Gastroesophageal sphincter (tissue), 4 donors: ENCODE results near the gene TEDC2. TPM values are rescaled to one million over a fixed set of nuclear protein-coding genes. Genes with fewer than 3 reads are reported as not detected.
"Not testable (repeated sequence)": the region's sequence is repeated elsewhere in the genome, so short reads cannot be mapped to it uniquely, and the experiment has no call there.

Experiments used
- ATAC-seq: fragments of 150-250 bp; one replicate; pipeline ENCODE4 v1.9.1; 2016; ENCODE audit warnings: mild to moderate bottlenecking, moderate library complexity
- H3K27ac ChIP-seq, 4 donors: fragments of 200-600 bp; sonication (generic) in 3 of 4; 1 replicate in 3 of 4; 2 replicates in 1 of 4; pipeline ENCODE4 v1.5.1; 2016 to 2019
- H3K27me3 ChIP-seq: fragments of 200-600 bp; sonication (generic); one replicate; pipeline ENCODE4 v1.5.1; 2019
- H3K36me3 ChIP-seq, 2 donors: fragments of 200-600 bp; sonication (generic); one replicate each; pipeline ENCODE4 v1.5.1; 2019; ENCODE audit warnings: control low read depth in 1 of 2
- H3K4me1 ChIP-seq, 3 donors: fragments of 200-600 bp; sonication (generic); 1 replicate in 2 of 3; 2 replicates in 1 of 3; pipeline ENCODE4 v1.5.1; 2016 to 2019; ENCODE audit warnings: control low read depth in 2 of 3
- H3K4me3 ChIP-seq, 2 donors: fragments of 200-600 bp; sonication (generic); one replicate each; pipeline ENCODE4 v1.5.1; 2019; ENCODE audit warnings: mild to moderate bottlenecking in 1 of 2, moderate library complexity in 1 of 2
- H3K9me3 ChIP-seq, 3 donors: fragments of 200-600 bp; sonication (generic); one replicate each; pipeline ENCODE4 v1.5.1; 2017 to 2019; ENCODE audit warnings: control low read depth in 2 of 3
- EP300 ChIP-seq: sonication (generic); formaldehyde crosslinking; IDR thresholded peaks from one replicate; pipeline ENCODE4 v1.6.1; 2017; ENCODE audit warnings: antibody characterized with exemption, mild to moderate bottlenecking
- POLR2A ChIP-seq, 2 donors: fragments of 450-650 bp; IDR thresholded peaks; one replicate each; pipeline ENCODE4 v1.6.1; 2017; ENCODE audit warnings: antibody characterized with exemption in 2 of 2, mild to moderate bottlenecking in 2 of 2, moderate library complexity in 1 of 2
- POLR2AphosphoS5 ChIP-seq: sonication (generic); formaldehyde crosslinking; IDR thresholded peaks from one replicate; pipeline ENCODE4 v1.6.1; 2017; ENCODE audit warnings: antibody characterized with exemption
- WGBS, 2 donors: methylation state at CpG; one replicate each; pipeline ENCODE4 v1.1.5; 2018; ENCODE audit warnings: low coverage in 1 of 2; 5-methylcytosine and 5-hydroxymethylcytosine counted together
- total RNA-seq, 4 donors: library from RNA; depleted of rRNA; stranded (reverse); fragments of >200 nt; gene quantifications; one replicate each; pipeline ENCODE4 v1.1.0, GENCODE V29; 2016
- TF ChIP-seq, protein P1 (sequence below), 4 experiments: fragments of 200-600 bp in 2 of 4; fragments of 450-650 bp in 2 of 4; sonication (generic) in 1 of 4; IDR thresholded peaks; one replicate each; pipeline ENCODE4 v1.5.1; 2017 to 2019; ENCODE audit warnings: antibody characterized with exemption in 4 of 4, mild to moderate bottlenecking in 2 of 4, moderate library complexity in 2 of 4

Gene TEDC2
- total RNA-seq, 4 donors from 2014 or later = 1.0 to 2.5 TPM; not detected in 2

DNA sequence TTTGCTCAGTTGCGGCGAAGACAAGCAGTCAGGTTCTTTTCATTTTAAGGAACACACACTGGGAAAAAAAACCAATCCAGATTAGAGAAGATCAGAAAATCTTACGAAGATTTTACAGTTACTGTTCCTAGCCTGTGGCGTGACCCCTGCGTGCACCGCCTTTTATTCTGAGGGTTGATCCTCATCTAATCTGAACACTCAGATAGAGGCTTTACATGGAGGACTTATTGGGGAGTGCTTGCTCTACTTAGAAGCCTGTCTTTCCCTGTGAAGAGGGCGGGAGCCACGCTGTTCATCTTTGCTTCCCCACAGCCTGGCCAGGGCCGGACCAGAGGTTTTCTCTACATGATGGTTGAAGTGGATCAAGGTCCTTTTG lies 16.4 kb downstream of the TEDC2 start:
- no peak for ATAC-seq
- Histone ChIP-seq H3K4me1 (peaks cover 0 to 47% (median 28%) of the 10 kb centered on the region in 3 donors), H3K4me3 (no peak overlapping the region), H3K36me3 (no peaks in the 10 kb centered on the region), H3K9me3 (no peaks in the 10 kb centered on the region), H3K27ac (no peak overlapping the region), H3K27me3 (peaks cover 24% of the 10 kb centered on the region)
- 89 to 90% methylated on average over 2 to 8 of the region's 9 CpGs for WGBS, 2 donors
- TF ChIP-seq, protein P1, sequence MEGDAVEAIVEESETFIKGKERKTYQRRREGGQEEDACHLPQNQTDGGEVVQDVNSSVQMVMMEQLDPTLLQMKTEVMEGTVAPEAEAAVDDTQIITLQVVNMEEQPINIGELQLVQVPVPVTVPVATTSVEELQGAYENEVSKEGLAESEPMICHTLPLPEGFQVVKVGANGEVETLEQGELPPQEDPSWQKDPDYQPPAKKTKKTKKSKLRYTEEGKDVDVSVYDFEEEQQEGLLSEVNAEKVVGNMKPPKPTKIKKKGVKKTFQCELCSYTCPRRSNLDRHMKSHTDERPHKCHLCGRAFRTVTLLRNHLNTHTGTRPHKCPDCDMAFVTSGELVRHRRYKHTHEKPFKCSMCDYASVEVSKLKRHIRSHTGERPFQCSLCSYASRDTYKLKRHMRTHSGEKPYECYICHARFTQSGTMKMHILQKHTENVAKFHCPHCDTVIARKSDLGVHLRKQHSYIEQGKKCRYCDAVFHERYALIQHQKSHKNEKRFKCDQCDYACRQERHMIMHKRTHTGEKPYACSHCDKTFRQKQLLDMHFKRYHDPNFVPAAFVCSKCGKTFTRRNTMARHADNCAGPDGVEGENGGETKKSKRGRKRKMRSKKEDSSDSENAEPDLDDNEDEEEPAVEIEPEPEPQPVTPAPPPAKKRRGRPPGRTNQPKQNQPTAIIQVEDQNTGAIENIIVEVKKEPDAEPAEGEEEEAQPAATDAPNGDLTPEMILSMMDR (IDR thresholded peaks at IDR 0.05) = no peak
- no peak for TF ChIP-seq POLR2A (IDR thresholded peaks at IDR 0.05)
- TF ChIP-seq EP300 = no peak
- TF ChIP-seq POLR2AphosphoS5 = no peak

DNA sequence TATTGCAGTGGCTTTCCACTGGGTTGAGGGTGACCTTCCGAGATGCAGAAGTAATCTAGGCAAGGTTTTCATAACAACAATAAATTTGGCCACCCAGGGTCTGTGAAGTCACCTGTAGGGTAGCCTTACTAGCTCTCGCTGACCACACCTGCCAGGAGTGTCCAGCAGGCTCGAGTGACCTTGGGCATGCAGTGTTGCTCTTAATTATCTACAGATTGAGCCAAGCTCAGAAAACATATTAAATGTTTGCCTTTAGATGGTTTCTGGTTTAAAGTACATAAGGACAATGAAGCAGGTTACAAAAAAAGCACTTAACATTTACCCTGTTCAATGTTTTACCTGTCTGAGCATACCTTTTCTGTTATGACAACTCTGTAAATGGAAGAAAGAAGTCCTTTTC lies 16.8 kb downstream of the TEDC2 start:
- Histone ChIP-seq H3K9me3 (no peaks in the 10 kb centered on the region), H3K4me1 (peaks cover 0 to 42% (median 24%) of the 10 kb centered on the region in 3 donors), H3K27ac (no peak overlapping the region), H3K4me3 (no peak overlapping the region), H3K36me3 (no peaks in the 10 kb centered on the region), H3K27me3 (peaks cover 20% of the 10 kb centered on the region)
- no peak for TF ChIP-seq EP300
- no peak for TF ChIP-seq POLR2A (IDR thresholded peaks at IDR 0.05)
- TF ChIP-seq, protein P1 (IDR thresholded peaks at IDR 0.05) = no peak
- no peak for TF ChIP-seq POLR2AphosphoS5
- ATAC-seq = no peak
- WGBS, 2 donors = 71 to 100% methylated on average over 1 to 3 of the region's 3 CpGs

DNA sequence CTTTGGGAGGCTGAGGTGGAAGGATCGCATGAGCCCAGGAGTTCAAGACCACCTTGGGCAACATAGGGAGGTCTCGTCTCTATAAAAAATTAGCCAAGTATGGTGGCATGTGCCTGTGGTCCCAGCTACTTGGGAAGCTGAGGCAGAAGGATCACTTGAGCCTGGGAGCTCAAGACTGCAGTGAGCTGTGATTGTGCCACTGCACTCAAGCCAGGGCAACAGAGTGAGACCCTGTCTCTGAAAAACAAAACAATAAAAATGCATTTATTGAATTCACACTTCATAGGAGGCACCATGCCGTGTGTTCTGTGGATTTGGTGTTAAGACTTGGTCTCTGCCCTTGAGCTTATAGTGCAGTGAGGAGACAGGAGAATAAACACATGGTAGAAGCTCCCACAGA lies 17.4 kb downstream of the TEDC2 start:
- 87 to 95% methylated on average over 3 of the region's 3 CpGs for WGBS, 2 donors
- no peaks in the 10 kb centered on the region for H3K36me3 ChIP-seq
- TF ChIP-seq POLR2A (IDR thresholded peaks at IDR 0.05) (no peak), EP300 (no peak), POLR2AphosphoS5 (no peak)
- TF ChIP-seq, protein P1 (IDR thresholded peaks at IDR 0.05) = no peak
- ATAC-seq = no peak
- H3K27ac ChIP-seq = no peak overlapping the region
- peaks cover 0 to 44% (median 21%) of the 10 kb centered on the region in 3 donors for H3K4me1 ChIP-seq
- no peak overlapping the region for H3K4me3 ChIP-seq
- no peaks in the 10 kb centered on the region for H3K9me3 ChIP-seq
- H3K27me3 ChIP-seq = peaks cover 14% of the 10 kb centered on the region

DNA sequence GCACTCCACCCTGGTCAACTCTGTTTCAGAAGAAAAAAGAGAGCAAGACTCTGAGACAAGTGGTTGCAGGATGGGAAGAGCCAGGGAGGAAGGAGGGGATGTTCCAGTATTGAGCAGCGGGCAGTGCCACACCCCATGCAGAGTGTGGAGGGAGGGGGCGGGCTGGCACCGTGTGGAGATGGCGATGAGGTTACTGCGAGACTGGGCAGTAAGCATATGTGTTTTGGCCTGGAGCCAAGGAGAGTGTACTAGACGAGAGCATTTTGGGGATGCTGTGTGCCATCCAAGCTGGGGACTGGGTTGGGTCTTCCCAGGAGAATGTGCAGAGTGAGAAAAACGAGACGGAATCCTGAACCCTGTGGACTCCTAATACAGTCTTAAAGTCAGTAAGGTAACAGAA lies 18.4 kb downstream of the TEDC2 start:
- Histone ChIP-seq H3K9me3 (no peaks in the 10 kb centered on the region), H3K27ac (no peak overlapping the region), H3K27me3 (peaks cover 5% of the 10 kb centered on the region), H3K4me3 (no peak overlapping the region), H3K4me1 (peaks cover 0 to 45% (median 26%) of the 10 kb centered on the region in 3 donors), H3K36me3 (no peaks in the 10 kb centered on the region)
- TF ChIP-seq, protein P1 (IDR thresholded peaks at IDR 0.05) = no peak
- TF ChIP-seq POLR2A (IDR thresholded peaks at IDR 0.05) (no peak), POLR2AphosphoS5 (no peak), EP300 (no peak)
- no peak for ATAC-seq
- 68 to 75% methylated on average over 4 to 8 of the region's 8 CpGs for WGBS, 2 donors

DNA sequence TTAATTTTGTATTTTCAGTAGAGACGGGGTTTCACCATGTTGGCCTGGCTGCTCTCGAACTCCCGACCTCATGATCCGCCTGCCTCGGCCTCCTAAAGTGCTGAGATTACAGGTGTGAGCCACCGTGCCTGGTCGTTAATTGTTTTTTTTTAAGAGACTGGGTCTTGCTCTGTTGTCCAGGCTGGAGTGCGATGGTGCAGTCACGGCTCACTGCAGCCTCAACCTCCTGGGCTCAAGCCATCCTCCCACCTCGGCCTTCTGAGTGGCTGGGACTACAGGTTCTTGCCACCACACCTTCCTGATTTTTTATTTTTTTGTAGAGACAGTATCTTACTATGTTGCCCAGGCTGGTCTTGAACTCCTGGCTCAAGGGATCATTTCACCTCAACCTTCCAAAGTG lies 20.1 kb downstream of the TEDC2 start:
- 90% methylated on average over 8 of the region's 10 CpGs; no CpG with 5 or more reads in 1 of the 2 donors for WGBS, 2 donors

More for the DNA sequence above, 20.1 kb downstream of the TEDC2 start:
- peaks cover 0 to 48% (median 21%) of the 10 kb centered on the region in 3 donors for H3K4me1 ChIP-seq
- H3K9me3 ChIP-seq, H3K27me3 ChIP-seq, H3K4me3 ChIP-seq, ATAC-seq, H3K36me3 ChIP-seq, H3K27ac ChIP-seq: not testable (repeated sequence)
